Sigmoid colon (tissue), 3 donors: ENCODE data around the gene FBXL20.

Source experiments
- POLR2A ChIP-seq, 2 donors: fragments of 450-650 bp; IDR thresholded peaks; one replicate each; pipeline ENCODE4 v1.6.1; 2016; ENCODE audit warnings: antibody characterized with exemption in 2 of 2, mild to moderate bottlenecking in 2 of 2, moderate library complexity in 2 of 2
- TF ChIP-seq, protein P1 (sequence below), 4 experiments: fragments of 450-650 bp in 3 of 4; fragments of 200-600 bp in 1 of 4; IDR thresholded peaks; one replicate each; pipeline ENCODE4 v1.5.1; 2016 to 2019; ENCODE audit warnings: antibody characterized with exemption in 4 of 4, mild to moderate bottlenecking in 3 of 4, moderate library complexity in 2 of 4

DNA sequence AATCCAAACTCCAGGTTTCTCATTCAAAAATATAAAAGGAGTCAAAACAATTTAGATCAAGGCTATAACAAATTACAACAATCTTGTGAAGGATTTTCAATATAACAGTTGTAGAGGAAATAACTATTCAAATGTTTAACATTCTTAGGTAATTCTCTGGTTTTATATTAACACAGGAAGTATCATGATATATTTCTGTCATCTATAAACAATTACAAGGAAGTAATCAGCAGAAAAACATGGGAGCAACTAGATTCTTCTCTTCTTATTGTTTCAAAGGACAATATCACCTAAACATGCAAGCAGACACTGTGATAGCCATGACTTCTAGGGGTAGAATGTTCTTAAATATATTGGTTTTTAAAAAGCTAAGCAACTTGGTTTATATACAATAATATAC is 49.9 kb downstream of the FBXL20 start:
- TF ChIP-seq, protein P1, sequence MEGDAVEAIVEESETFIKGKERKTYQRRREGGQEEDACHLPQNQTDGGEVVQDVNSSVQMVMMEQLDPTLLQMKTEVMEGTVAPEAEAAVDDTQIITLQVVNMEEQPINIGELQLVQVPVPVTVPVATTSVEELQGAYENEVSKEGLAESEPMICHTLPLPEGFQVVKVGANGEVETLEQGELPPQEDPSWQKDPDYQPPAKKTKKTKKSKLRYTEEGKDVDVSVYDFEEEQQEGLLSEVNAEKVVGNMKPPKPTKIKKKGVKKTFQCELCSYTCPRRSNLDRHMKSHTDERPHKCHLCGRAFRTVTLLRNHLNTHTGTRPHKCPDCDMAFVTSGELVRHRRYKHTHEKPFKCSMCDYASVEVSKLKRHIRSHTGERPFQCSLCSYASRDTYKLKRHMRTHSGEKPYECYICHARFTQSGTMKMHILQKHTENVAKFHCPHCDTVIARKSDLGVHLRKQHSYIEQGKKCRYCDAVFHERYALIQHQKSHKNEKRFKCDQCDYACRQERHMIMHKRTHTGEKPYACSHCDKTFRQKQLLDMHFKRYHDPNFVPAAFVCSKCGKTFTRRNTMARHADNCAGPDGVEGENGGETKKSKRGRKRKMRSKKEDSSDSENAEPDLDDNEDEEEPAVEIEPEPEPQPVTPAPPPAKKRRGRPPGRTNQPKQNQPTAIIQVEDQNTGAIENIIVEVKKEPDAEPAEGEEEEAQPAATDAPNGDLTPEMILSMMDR (IDR thresholded peaks at IDR 0.05), result no peak
- TF ChIP-seq POLR2A (IDR thresholded peaks at IDR 0.05), result no peak
